Stimulated activated CD4-positive, alpha-beta T cell treated with anti-CD3 and anti-CD28 coated beads, Interleukin-4, amount 100 ng/mL, for 48 hours (primary cell): ENCODE data around the gene CACNA2D3.
"Not testable (repeated sequence)": the region's sequence is repeated elsewhere in the genome, so short reads cannot be mapped to it uniquely, and the experiment has no call there.

ENCODE experiments used
- DNase-seq, 2 donors: peaks; one replicate each; pipeline ENCODE4 v3.0.0-alpha.2; 2020; ENCODE audit warnings: low read depth in 2 of 2

The CACNA2D3 gene

GRCh38 chr3:54965746-54966145 is 843.4 kb downstream of the CACNA2D3 start:
- no peak for DNase-seq

- no peak for DNase-seq
These were observed 844.6 kb downstream of the CACNA2D3 start for GRCh38 chr3:54966979-54967378.

- DNase-seq = no peak
These were observed 845.4 kb downstream of the CACNA2D3 start for GRCh38 chr3:54967731-54968161.

GRCh38 chr3:54968546-54969172 is 846.3 kb downstream of the CACNA2D3 start:
- no peak for DNase-seq

- no peak for DNase-seq
These were observed 847.3 kb downstream of the CACNA2D3 start for GRCh38 chr3:54969652-54970051.

GRCh38 chr3:54970895-54971294 is 848.5 kb downstream of the CACNA2D3 start:
- DNase-seq = no peak

GRCh38 chr3:54977439-54977838 is 855.1 kb downstream of the CACNA2D3 start:
- DNase-seq = no peak

- DNase-seq = not testable (repeated sequence)
These were observed 855.6 kb downstream of the CACNA2D3 start for GRCh38 chr3:54977946-54978345.

GRCh38 chr3:54982807-54983206 is 860.5 kb downstream of the CACNA2D3 start:
- no peak for DNase-seq

GRCh38 chr3:54983266-54984099 is 861.1 kb downstream of the CACNA2D3 start:
- DNase-seq = no peak

- no peak for DNase-seq
These were observed 863.5 kb downstream of the CACNA2D3 start for GRCh38 chr3:54985856-54986255.

GRCh38 chr3:54986294-54986693 is 863.9 kb downstream of the CACNA2D3 start:
- no peak for DNase-seq

- DNase-seq = no peak
These were observed 865.4 kb downstream of the CACNA2D3 start for GRCh38 chr3:54987719-54988118.

- no peak for DNase-seq
These were observed 866.0 kb downstream of the CACNA2D3 start for GRCh38 chr3:54988302-54988837.

GRCh38 chr3:54988838-54989630 is 866.7 kb downstream of the CACNA2D3 start:
- no peak for DNase-seq

GRCh38 chr3:54994111-54994513 is 871.8 kb downstream of the CACNA2D3 start:
- no peak for DNase-seq

- no peak for DNase-seq
These were observed 876.8 kb downstream of the CACNA2D3 start for GRCh38 chr3:54999159-54999558.

GRCh38 chr3:54999811-55000210 is 877.5 kb downstream of the CACNA2D3 start:
- DNase-seq = no peak

- DNase-seq = no peak
These were observed 878.2 kb downstream of the CACNA2D3 start for GRCh38 chr3:55000546-55000945.

- no peak for DNase-seq
These were observed 878.6 kb downstream of the CACNA2D3 start for GRCh38 chr3:55000953-55001352.

- DNase-seq = no peak
These were observed 880.1 kb downstream of the CACNA2D3 start for GRCh38 chr3:55002416-55002930.

- DNase-seq = no peak
These were observed 883.9 kb downstream of the CACNA2D3 start for GRCh38 chr3:55006244-55006676.
